Suprapubic skin (tissue), 4 donors: ENCODE data around the gene TPRX1.

Source experiments
- EP300 ChIP-seq: sonication (generic); formaldehyde crosslinking; IDR thresholded peaks from one replicate; pipeline ENCODE4 v1.6.1; 2017; ENCODE audit warnings: antibody characterized with exemption
- POLR2A ChIP-seq, 2 donors: fragments of 450-650 bp; IDR thresholded peaks; one replicate each; pipeline ENCODE4 v1.6.1; 2017; ENCODE audit warnings: antibody characterized with exemption in 2 of 2, mild to moderate bottlenecking in 2 of 2, moderate library complexity in 2 of 2
- POLR2AphosphoS5 ChIP-seq, 3 donors: sonication (generic); formaldehyde crosslinking; IDR thresholded peaks; one replicate each; pipeline ENCODE4 v1.6.1; 2017; ENCODE audit warnings: antibody characterized with exemption in 3 of 3
- TF ChIP-seq, protein P1 (sequence below), 2 donors: fragments of 200-600 bp in 1 of 2; fragments of 450-650 bp in 1 of 2; sonication (generic) in 1 of 2; IDR thresholded peaks; one replicate each; pipeline ENCODE4 v1.5.1; 2016 to 2019; ENCODE audit warnings: antibody characterized with exemption in 2 of 2, mild to moderate bottlenecking in 1 of 2, moderate library complexity in 1 of 2

DNA sequence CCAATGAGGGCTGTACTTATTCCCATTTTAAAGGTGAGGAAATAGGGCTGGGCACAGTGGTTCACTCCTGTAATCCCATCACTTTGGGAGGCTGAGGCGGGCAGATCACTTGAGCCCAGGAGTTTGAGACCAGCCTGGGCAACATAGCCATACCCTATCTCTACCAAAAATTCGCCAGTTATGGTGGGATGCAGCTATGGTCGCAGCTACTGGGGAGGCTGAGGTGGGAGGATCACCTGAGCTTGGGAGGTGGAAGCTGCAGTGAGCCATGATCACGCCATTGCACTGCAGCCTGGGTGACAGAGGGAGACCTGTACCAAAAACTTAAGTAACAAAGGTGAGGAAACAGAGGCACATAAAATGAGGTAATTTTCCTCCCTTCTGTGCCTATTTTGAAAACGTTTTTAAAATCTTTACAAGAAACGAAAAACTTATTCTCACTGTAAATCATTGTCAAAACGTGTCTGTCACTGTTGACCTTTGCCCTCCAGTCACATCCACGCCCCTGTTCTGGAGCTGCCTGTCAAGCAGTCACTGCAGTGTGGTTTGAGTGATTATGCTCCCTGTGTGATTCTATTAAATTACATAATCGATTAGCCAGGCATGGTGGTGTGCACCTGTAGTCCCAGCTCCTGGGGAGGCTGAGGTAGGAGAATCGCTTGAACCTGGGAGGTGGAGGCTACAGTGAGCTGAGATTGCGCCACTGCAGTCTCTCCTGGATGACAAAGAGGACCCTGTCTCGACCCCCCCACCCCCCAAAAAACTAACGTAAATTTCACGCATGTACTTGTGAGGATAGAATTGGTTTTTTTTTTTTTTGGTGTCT lies 46.5 kb downstream of the TPRX1 start:
- TF ChIP-seq, protein P1, sequence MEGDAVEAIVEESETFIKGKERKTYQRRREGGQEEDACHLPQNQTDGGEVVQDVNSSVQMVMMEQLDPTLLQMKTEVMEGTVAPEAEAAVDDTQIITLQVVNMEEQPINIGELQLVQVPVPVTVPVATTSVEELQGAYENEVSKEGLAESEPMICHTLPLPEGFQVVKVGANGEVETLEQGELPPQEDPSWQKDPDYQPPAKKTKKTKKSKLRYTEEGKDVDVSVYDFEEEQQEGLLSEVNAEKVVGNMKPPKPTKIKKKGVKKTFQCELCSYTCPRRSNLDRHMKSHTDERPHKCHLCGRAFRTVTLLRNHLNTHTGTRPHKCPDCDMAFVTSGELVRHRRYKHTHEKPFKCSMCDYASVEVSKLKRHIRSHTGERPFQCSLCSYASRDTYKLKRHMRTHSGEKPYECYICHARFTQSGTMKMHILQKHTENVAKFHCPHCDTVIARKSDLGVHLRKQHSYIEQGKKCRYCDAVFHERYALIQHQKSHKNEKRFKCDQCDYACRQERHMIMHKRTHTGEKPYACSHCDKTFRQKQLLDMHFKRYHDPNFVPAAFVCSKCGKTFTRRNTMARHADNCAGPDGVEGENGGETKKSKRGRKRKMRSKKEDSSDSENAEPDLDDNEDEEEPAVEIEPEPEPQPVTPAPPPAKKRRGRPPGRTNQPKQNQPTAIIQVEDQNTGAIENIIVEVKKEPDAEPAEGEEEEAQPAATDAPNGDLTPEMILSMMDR (IDR thresholded peaks at IDR 0.05), result no peak
- TF ChIP-seq POLR2A (IDR thresholded peaks at IDR 0.05) (no peak), EP300 (no peak), POLR2AphosphoS5 (IDR thresholded peaks at IDR 0.05) (no peak)
